ENCODE measurements around the gene DOCK10.

DNA sequence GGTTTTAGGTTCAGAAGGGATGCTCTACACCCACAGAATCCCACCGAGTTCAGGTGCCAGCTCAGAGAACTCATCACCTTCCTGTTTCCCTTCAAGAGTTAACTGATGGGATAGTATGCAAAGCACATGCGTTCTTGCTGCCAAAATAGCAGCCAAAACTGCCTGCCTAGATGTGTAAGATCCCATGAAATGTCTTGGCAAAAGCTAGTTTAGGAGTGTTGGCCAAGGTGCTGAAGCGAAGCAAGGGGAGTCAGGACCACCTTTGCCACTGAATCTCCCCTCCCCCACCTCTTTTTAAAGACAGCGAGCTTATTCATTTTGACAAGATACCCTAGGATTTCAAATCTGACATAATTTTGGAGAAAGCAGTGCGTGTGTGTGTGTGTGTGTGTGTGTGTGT is 2.1 kb downstream of the DOCK10 start:
- TF ChIP-seq TOX (CRISPR knock-in tag; IDR thresholded peaks at IDR 0.05; ENCODE audit: borderline replicate concordance) (no peak), TCF4 (CRISPR knock-in tag; IDR thresholded peaks at IDR 0.05; ENCODE audit: borderline replicate concordance) (no peak), ISL1 (CRISPR knock-in tag; IDR thresholded peaks at IDR 0.05) (no peak), ARNTL (CRISPR knock-in tag; IDR thresholded peaks at IDR 0.05; ENCODE audit: borderline replicate concordance, low read depth) (no peak), OSR1 (CRISPR knock-in tag; IDR thresholded peaks at IDR 0.05) (no peak), ZC3H10 (CRISPR knock-in tag; IDR thresholded peaks at IDR 0.05) (no peak)
- TF ChIP-seq, protein P1, sequence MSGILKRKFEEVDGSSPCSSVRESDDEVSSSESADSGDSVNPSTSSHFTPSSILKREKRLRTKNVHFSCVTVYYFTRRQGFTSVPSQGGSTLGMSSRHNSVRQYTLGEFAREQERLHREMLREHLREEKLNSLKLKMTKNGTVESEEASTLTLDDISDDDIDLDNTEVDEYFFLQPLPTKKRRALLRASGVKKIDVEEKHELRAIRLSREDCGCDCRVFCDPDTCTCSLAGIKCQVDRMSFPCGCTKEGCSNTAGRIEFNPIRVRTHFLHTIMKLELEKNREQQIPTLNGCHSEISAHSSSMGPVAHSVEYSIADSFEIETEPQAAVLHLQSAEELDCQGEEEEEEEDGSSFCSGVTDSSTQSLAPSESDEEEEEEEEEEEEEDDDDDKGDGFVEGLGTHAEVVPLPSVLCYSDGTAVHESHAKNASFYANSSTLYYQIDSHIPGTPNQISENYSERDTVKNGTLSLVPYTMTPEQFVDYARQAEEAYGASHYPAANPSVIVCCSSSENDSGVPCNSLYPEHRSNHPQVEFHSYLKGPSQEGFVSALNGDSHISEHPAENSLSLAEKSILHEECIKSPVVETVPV (CRISPR knock-in tag; IDR thresholded peaks at IDR 0.05) = no peak
- TF ChIP-seq, protein P2, sequence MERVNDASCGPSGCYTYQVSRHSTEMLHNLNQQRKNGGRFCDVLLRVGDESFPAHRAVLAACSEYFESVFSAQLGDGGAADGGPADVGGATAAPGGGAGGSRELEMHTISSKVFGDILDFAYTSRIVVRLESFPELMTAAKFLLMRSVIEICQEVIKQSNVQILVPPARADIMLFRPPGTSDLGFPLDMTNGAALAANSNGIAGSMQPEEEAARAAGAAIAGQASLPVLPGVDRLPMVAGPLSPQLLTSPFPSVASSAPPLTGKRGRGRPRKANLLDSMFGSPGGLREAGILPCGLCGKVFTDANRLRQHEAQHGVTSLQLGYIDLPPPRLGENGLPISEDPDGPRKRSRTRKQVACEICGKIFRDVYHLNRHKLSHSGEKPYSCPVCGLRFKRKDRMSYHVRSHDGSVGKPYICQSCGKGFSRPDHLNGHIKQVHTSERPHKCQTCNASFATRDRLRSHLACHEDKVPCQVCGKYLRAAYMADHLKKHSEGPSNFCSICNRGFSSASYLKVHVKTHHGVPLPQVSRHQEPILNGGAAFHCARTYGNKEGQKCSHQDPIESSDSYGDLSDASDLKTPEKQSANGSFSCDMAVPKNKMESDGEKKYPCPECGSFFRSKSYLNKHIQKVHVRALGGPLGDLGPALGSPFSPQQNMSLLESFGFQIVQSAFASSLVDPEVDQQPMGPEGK (CRISPR knock-in tag; IDR thresholded peaks at IDR 0.05; ENCODE audit: borderline replicate concordance) = no peak
